ENCODE results near the gene GADD45G.

DNA sequence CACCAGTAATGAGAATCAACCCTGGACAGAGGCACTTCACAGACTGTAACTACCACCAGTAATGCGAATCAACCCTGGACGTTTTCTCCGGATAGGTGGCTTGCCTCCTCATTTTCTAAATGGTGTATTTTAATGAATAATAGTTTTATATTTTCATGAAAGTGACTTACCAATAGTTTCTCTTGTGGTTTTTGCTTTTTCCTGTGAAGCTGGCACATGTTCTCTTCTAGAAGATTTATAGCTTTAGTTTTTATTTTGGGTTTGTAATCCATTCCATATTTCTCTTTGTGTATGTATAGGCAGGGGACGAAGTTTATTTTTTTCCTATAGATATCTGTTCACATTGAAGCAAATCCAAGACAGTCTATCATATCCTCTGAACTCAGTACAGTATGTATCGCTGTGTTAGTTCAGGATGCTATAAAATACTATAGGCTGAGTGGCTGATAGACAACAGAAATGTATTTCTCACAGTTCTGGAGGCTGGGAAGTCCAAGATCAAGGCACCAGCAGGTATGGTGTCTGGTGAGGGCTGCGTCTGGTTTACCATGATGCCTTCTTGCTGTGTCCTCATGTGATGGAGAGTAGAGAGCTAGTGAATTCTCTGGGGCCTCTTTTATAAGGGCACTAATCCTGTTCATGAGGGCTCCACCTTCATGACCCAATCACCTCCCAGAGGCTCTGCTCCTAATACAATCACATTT, 46.5 kb upstream of the GADD45G start:
- TF ChIP-seq, protein P1, sequence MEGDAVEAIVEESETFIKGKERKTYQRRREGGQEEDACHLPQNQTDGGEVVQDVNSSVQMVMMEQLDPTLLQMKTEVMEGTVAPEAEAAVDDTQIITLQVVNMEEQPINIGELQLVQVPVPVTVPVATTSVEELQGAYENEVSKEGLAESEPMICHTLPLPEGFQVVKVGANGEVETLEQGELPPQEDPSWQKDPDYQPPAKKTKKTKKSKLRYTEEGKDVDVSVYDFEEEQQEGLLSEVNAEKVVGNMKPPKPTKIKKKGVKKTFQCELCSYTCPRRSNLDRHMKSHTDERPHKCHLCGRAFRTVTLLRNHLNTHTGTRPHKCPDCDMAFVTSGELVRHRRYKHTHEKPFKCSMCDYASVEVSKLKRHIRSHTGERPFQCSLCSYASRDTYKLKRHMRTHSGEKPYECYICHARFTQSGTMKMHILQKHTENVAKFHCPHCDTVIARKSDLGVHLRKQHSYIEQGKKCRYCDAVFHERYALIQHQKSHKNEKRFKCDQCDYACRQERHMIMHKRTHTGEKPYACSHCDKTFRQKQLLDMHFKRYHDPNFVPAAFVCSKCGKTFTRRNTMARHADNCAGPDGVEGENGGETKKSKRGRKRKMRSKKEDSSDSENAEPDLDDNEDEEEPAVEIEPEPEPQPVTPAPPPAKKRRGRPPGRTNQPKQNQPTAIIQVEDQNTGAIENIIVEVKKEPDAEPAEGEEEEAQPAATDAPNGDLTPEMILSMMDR (IDR thresholded peaks at IDR 0.05): no peak
- TF ChIP-seq, protein P2, sequence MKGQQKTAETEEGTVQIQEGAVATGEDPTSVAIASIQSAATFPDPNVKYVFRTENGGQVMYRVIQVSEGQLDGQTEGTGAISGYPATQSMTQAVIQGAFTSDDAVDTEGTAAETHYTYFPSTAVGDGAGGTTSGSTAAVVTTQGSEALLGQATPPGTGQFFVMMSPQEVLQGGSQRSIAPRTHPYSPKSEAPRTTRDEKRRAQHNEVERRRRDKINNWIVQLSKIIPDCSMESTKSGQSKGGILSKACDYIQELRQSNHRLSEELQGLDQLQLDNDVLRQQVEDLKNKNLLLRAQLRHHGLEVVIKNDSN (CRISPR knock-in tag; IDR thresholded peaks at IDR 0.05): no peak
